HG02798 (cell line): ENCODE results near the gene THRA.
"Not testable (repeated sequence)": the region's sequence is repeated elsewhere in the genome, so short reads cannot be mapped to it uniquely, and the experiment has no call there.

ENCODE experiments used
- ATAC-seq: cut with Tn5 transposase; IDR thresholded peaks from one replicate; pipeline ENCODE4 v1.9.1; 2021; ENCODE audit warnings: mild to moderate bottlenecking; ENCODE audit not compliant: unreplicated experiment, poor library complexity

The THRA gene

GRCh38 chr17:40134184-40134583 is 71.4 kb downstream of the THRA start:
- ATAC-seq = no peak

- ATAC-seq = no peak
These were observed 73.1 kb downstream of the THRA start for GRCh38 chr17:40135817-40136216.

GRCh38 chr17:40139566-40140058 is 76.8 kb downstream of the THRA start:
- ATAC-seq = peak; percentile 2

- not testable (repeated sequence) for ATAC-seq
These were observed 80.4 kb downstream of the THRA start for GRCh38 chr17:40143166-40143565.
